KG1 (cell line): Measurements from ENCODE around the gene C5AR2.
A peak's percentile ranks its signal among the peaks of the same experiment; 100 is the strongest.
"Not testable (repeated sequence)": the region's sequence is repeated elsewhere in the genome, so short reads cannot be mapped to it uniquely, and the experiment has no call there.

Source experiments
- DNase-seq: peaks from one replicate; lab custom pipeline; 2025; lab: John Stamatoyannopoulos, UW

C5AR2 gene

DNA sequence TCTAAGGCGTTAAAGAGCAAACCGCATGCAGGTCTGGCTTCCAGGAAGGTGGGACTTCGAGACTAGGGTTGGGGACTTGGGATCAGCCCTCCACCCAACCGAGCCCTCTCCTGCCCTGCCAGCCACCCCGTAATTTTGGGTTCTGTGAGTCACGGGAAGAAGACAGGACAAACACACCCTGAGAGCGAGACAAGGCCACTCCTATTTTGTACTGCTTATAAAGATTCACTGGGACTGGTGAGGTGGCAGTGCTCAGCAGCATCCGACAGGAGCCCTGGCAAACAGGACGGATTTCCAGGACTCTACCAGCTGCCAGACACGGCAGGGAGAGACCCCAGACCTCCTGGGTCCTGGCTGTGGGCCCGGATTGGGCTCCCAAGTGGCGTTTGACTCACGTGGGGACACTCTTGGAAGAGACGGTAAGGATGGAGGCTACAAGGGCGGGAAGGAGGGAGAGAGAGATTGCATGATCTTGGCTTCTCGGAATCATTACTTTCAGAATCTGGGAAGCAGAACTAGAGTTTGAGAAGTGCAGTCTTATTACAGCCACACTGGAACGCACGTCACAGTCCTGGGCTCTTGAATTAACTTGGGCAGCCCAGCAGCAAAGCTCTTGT is at the start of gene C5AR2:
Gene C5AR2, plus strand, starts transcription at position 245 of the 617 bp plus-strand sequence. CDS start 8,625 bp downstream, outside the sequence.
- DNase-seq: no peak

DNA sequence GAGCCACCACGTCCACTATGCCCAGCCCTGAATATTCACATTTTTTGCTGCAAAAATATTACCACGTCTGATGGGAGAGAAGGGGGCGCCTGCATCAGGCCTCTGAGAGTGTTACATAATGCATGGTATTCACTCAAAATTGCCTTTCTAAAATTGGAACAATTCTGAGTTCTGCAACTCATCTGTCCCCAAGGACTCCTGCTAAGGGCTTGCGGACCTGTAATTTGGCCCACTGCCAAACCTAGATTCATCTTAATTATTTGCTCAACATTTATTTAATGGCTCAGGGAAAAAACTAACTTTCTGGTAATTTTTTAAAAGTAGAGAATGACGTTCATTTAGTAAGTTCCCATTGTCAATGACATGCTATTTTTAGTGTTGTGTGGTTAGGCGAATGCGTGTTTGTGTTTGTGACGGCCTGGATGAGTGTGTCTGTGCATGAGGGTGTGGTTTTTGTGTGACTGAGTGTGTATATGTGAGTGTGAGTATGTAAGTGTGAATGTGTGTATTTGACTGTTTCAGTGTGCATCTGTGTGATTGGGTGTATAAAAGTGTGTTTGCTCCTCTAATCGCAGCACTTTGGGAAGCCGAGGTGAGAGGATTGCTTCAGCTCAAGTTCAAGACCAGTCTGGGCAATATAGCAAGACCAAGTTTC is 48.4 kb upstream of the C5AR2 start:
- no peak for DNase-seq

DNA sequence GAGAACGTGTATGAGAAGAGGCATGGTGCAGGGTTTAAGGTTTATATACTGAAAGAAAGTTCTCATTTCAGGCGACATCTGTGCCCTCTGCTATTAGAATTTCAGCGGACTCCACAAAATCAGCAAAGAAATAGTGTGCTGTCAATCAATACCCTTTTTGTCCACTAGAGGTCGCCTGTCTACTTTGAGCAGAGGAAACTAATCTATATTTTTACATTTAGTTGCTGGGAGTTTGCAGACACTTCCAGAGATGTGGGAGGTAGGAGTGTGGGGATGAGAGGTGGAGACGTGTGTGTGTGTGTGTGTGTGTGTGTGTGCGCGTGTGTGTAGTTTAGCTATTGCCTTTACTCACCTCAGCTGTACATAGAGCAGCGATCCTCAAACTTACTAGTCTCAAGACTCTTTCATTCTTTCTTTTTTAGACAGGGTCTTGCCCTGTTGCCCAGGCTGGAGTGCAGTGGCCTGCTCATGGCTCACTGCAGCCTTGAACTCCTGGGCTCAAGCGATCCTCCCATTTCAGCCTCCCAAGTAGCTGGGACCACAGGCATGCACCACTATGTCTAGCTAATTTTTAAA is 47.6 kb upstream of the C5AR2 start:
- DNase-seq: peak; percentile 24

DNA sequence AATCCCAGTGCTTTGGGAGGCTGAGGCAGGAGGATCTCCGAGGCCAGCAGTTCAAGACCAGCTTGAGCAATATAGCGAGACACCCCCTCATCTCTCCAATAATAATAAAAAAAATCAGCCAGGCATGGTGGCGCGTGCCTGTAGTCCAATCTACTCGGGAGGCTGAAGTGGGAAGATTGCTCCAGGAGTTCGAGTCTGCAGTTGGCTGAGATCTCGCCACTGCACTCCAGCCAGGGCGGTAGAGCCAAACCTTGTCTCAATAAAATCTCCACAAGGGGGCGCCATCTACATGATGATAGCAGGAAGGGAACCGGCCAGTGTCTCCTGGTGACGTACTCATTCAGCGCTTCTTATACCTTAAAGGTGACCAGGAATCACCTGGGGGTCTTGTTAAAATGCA is 35.9 kb upstream of the C5AR2 start:
- peak; percentile 83 for DNase-seq

DNA sequence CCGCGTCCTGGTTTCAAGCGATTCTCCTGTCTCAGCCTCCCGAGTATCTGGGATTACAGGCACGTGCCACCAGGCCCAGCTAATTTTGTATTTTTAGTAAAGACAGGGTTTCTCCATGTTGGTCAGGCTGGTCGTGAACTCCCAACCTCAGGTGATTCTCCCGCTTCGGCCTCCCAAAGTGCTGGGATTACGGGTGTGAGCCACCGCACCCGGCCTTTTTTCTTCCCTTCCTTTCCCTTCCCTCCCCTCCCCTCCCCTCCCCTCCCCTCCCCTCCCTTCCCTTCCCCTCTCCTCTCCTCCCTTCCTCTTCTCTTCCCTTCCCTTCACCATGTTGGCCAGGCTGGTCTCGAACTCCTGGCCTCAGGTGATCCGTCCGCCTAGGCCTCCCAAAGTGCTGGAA is 31.1 kb upstream of the C5AR2 start:
- not testable (repeated sequence) for DNase-seq

DNA sequence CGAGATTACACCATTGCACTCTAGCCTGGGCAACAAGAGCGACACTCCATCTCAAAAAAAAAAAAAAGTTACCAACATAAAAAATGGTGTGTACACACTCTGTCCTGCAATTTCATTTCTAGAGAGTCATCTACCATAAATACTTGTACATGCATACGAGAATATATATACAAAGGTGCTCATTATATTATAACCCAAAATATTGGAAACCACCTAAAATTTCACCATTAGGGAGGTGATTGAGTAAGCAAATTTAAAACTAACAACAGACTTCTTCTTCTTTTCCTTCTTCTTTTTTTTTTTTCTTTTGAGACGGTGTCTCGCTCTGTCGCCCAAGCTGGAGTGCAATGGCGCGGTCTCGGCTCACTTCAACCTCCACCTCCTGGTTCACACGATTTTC is 29.7 kb upstream of the C5AR2 start:
- DNase-seq: no peak

DNA sequence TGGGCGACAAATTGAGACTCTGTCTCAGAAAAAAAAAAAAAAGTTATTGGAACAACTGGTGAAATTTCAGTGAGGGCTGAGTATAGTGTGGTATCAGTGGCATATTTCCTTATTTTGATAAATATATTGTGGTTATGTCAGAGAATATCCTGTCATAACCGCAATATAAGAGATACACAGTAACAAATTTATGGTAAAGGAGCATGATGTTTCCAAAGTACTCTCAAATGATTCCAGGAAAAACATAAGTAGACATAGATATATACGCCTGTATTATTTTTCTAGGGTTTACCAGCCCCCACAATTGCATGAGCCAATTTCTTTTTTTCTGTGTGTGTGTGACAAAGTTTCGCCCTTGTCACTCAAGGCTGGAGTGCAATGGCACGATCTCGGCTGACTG is 28.0 kb upstream of the C5AR2 start:
- DNase-seq: no peak

DNA sequence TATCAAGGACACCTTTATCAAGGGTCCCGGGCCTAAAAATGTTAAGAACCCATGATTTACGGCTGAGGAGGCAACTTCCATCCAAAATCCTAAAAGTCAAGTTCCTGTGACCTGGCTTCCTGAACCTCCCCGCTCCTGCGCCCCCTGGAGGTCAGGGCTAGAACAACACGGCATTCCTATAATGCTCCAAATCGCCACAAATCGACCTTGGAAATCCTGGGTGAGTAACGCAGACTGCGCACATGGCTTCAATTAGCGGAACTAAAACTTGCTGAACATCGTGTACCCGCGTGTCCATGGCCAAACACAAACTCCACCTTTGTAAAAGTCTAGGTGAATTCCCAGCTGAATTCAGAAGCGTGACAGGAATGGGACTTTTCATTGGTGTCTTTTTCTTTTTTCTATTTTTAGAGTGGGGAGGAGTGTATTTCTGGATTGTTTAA is 26.6 kb upstream of the C5AR2 start:
- no peak for DNase-seq

DNA sequence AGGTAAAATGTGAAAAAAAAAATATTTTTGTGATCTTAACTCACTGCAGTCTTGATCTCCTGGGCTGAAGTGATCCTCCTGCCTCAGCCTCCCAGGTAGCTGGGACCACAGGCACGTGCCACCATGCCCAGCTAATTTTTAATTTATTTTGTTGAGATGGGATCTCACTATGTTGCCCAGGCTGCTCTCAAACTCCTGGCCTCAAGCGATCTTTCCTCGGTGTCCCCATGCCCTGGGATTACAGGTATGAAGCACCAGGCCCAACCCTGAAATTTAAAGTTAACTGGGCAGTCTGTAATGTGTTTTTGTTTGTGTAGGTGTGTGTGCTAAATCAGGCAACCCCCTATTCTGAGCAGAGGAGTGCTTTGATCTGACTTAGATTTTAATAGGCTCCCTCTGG is 25.7 kb upstream of the C5AR2 start:
- no peak for DNase-seq

DNA sequence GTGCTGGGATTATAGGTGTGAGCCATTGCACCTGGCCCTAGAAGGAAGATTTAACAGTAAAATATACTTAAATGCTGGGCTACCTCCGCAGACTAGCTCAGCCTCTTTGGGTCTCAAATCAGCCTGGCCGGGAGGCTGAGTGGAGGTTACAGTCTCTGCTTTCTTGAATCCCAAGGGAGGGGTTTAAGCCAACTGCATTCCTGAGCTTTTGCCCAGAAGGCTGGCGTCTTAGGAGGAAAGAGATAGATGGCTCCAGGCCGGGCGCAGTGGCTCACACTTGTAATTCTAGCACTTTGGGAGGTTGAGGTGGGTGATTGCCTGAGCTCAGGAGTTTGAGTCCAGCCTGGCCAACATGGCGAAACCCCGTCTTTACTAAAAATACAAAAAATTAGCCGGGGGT is 22.9 kb upstream of the C5AR2 start:
- DNase-seq: no peak

DNA sequence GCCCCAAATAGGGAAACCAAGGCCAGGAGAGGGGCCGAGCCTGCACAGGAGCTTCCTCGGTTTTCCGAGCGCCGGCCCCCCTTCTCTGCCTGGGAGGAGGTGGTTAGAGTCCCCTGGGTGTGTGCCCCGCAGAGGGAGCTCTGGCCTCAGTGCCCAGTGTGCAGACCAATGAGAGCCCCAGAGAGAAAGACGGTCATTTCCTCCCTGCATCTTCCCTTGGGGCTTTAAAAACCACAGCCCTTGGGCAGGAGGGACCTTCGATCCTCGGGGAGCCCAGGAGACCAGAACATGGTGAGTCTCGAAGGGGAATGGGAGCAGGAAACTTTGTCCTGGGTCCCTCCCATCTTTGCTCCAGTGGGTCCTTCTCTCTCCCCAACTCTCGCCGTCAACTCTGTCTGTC is 22.4 kb upstream of the C5AR2 start, which contains the start of gene C5AR1:
Gene C5AR1, plus strand, starts transcription at position 254 of the 400 bp plus-strand sequence. Its CDS starts 35 bp downstream, at position 289.
- DNase-seq: no peak

DNA sequence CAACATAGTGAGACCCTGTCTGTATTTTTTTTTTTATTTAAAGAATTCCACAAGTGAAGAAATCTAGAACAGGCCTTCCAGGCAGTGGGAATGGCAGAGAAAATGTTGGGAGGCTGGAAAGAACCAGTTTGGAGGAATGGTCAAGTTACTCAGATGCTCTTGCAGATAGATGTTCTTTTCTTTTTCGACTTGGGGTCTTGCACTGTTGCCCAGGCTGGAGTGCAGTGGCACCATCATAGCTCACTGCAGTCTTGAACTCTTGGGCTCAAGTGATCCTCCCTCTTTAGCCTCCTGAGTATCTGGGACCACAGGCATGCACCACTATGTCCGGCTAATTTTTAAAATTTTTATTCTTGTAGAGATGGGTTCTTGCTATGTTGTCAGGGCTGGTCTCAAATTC is 21.7 kb upstream of the C5AR2 start:
- DNase-seq: no peak

DNA sequence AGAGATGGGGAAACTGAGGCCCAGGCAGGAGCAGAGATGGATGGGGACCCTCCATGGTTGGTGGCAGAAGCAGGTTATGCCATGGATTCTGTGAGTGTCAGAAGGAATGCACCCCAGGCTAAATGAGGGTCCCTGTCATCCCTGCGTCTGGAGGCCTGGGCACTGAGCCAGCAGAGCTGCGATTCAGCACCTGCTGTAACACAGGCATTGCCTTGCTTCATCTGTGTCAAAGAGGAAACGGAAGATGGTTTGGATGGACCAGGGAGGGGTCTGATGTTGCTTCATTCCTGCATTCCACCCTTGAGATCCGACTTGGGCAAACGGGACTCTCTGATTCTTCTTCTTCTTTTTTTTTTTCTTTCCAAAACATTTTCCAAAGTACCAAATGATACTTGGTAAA is 21.2 kb upstream of the C5AR2 start:
- DNase-seq: no peak

DNA sequence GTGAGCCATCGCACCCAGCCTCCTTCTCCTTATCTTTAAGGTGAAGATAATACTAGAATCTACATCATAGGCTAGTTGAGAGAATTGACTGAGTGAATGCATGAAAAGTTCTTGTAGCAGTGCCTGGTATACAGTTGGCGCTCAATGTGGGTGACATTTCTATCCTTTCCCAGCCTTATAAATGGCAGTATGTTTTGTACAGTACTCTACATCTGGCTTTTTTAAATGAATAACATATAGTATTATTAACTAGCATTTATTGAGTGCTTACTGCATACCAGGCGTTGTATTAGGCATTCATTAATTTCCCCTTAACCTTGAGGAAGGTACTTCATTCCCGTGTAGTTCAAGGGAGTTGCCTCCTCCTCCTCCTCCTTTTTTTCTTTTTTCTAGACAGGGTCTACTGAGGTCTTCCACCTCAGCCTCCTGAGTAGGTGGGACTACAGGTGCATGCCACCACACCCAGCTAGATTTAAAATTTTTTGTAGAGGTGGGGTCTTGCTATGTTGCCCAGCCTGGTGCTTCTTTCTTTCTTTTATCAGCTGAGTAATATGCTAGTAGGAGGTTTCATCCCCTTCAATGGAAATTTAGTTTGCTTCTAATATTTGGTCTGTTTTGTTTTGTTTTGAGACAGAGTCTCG is 19.5 kb upstream of the C5AR2 start:
- no peak for DNase-seq

DNA sequence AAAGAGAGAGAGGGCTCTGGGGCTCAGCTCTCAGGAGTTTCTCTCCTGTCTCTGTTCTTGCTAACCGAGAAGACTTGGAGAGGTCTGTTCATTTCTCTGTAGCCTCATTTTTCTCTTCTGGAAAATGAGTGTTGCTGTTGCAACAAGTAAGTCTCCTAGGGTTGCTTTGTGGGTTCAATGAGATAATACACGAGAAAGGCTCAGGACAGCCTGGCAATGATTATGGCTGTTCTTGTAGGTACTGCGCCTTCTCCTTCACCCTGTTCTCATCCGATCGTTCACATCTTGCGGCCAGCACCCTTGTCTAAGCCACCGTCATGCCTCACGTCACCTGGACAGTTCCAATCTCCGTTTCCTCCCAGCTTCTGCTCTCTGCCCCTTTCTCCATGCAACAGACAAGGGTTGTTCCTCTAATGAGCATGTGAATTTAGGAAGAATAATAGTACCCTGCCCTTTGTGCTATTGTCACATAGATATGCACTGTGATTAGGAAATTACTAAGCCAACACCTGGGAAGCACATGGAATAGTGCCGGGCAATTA is 18.1 kb upstream of the C5AR2 start:
- no peak for DNase-seq

DNA sequence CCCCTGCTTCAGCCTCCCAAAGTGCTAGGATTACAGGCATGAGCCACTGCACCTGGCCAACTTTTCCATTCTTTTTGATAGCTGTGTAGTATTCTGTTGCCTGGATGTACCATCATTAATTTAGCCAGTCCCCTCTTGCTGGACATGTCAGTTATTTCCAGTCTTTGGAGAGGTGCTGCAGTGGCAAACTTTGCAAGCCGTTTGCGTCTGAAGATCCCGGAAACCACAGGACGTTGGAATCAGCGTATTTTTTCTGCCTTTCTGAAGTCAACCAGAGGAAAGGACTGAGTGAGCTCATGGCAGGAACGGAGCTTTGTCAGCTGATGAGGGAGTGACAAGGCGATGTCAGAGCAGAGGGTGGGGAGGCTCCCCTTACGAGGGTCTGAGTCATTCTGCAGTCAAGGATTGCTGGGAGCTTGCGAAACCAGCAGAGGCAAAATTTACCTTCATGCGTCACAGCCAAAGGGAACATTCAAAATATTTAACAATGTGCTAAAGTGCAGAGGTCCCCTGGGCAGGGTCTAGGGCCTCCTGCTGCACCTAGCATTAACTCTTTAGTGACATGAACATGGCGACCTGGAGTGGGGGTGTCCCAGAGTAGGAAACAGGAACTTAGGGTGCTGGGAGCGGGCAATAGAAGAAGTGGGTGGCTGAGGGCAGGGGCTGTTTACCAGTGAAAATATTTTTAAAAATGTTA is 16.7 kb upstream of the C5AR2 start:
- peak; percentile 47 for DNase-seq

DNA sequence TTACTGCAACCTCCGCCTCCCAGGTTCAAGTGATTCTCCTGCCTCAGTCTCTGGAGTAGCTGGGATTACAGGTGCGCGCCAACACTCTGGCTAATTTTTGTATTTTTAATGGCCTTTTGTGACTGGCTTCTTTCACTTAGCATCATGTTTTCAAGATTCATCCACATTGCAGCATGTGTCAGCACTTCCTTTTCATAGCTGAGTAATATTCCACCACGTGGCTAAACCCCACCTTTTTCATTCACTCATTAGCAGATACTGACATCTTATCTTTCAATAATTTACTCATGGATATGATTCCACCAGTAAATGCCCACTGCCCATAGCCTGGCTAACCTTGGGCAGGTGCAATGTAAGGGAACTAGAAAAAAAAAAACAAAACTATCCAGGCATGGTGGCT is 15.5 kb upstream of the C5AR2 start:
- no peak for DNase-seq

DNA sequence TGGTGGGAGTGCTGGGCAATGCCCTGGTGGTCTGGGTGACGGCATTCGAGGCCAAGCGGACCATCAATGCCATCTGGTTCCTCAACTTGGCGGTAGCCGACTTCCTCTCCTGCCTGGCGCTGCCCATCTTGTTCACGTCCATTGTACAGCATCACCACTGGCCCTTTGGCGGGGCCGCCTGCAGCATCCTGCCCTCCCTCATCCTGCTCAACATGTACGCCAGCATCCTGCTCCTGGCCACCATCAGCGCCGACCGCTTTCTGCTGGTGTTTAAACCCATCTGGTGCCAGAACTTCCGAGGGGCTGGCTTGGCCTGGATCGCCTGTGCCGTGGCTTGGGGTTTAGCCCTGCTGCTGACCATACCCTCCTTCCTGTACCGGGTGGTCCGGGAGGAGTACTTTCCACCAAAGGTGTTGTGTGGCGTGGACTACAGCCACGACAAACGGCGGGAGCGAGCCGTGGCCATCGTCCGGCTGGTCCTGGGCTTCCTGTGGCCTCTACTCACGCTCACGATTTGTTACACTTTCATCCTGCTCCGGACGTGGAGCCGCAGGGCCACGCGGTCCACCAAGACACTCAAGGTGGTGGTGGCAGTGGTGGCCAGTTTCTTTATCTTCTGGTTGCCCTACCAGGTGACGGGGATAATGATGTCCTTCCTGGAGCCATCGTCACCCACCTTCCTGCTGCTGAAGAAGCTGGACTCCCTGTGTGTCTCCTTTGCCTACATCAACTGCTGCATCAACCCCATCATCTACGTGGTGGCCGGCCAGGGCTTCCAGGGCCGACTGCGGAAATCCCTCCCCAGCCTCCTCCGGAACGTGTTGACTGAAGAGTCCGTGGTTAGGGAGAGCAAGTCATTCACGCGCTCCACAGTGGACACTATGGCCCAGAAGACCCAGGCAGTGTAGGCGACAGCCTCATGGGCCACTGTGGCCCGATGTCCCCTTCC is 11.8 kb upstream of the C5AR2 start:
- DNase-seq: no peak

DNA sequence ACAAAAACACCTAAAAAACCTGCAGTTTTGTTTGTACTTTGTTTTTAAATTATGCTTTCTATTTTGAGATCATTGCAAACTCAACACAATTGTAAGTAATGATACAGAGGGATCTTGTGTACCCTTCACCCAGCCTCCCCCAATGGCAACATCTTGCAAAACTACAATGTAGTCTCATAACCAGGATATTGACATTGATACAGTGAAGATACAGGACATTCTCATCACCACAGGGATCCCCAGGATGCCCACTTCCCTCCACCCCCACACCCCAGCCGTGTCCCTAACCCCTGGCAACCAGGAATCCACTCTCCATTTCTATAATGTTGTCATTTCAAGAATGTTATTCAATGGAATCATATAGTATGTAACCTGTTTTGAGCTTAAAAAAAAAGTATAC is 10.3 kb upstream of the C5AR2 start:
- no peak for DNase-seq

DNA sequence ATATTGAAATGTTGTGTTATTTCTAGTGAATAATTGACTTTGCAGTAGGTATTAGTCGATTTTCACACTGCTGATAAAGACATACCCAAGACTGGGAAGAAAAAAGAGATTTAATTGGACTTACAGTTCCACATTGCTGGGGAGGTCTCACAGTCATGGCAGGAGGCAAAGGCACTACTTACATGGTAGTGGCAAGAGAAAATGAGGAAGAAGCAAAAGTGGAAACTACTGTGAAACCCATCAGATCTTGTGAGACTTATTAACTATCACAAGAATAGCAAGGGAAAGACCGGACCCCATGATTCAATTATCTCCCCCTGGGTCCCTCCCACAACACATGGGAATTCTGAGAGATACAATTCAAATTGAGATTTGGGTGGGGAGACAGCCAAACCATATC is 9.9 kb upstream of the C5AR2 start:
- DNase-seq: no peak

DNA sequence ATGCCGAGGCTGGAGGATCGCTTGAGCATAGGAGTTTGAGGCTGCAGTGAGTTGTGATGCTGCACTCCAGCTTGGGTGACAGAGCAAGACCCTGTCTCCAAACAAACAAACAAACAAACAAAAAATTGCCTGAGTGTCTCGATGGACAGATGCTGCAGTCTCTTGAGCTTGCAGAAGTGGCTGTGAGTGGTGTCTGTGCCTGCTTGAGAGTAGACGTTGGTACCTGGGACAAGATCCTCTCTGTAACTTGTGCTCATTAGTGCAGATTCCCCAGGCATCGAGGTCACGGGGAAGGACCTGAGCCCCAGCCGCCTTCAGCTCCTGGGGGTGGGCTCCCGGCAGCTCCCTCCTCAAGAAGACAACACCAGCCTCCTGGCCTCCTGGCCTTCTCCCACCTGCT is 8.6 kb upstream of the C5AR2 start:
- no peak for DNase-seq
